GM19372 (cell line): Measurements from ENCODE around the gene ASB6.

Experiments used
- ATAC-seq: cut with Tn5 transposase; IDR thresholded peaks from one replicate; pipeline ENCODE4 v1.9.1; 2021; ENCODE audit warnings: mild to moderate bottlenecking, low read depth, moderate library complexity; ENCODE audit not compliant: unreplicated experiment

The ASB6 gene

DNA sequence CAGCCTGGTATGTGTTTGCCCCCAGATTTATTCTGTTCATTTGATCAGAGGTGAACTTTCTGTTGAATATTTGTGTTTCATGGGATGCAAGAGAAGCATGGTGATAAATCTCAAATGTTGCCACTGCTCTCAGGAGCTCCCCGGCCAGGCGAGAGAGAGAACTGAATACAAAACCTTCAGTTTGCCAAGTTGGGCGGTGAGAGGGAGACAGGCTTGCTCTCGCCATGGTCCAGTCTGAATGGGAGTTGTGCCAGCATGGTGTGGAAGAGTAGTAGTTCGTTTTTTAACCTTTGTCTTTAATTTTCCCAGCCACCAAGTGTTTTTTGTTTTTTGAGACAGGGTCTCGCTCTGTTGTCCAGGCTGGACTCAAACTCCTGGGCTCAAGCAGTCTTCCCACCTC lies 13.2 kb downstream of the ASB6 start:
- ATAC-seq, result no peak

DNA sequence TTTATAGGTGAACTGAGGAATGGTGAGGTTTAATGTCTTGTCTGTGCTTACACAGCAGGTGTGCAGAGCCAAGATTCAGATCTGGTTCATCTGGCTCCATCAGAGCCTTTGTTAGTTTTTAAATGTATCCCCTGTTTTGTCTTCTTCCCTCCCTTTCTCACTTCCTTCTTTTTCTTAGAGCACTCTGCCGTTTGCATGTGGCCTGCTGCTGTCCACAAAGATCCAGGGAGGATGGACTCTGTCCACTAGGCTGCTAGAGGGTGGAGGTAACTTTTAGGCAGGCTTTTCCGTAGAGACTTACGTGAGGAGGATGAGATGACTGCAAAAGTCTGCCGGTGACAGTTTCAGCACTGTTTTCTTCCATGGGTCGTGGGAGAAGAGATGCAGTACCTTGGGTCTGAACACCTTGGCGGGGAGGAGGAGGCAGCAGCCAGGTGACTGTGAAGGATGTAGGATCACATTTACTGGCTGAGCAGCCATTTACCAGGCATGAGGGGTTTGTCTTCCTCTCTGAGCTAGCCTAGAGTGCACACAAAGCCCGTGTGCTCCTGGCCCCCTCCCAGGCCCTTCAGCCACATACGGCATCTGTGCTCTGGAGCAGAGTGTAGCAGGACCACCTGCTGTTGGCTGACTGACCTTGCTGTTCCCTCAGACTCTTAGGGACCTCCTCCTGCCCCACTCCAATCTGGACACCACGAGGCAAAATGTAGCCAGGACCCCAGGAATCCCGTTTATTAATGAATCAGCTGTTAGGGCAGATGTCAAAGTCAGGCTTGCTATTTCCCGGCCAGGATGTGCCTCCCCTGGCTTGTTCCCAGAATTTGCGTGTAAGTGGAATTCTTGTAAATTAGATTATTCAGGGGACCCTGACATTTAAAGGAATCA lies 14.2 kb downstream of the ASB6 start:
- no peak for ATAC-seq

DNA sequence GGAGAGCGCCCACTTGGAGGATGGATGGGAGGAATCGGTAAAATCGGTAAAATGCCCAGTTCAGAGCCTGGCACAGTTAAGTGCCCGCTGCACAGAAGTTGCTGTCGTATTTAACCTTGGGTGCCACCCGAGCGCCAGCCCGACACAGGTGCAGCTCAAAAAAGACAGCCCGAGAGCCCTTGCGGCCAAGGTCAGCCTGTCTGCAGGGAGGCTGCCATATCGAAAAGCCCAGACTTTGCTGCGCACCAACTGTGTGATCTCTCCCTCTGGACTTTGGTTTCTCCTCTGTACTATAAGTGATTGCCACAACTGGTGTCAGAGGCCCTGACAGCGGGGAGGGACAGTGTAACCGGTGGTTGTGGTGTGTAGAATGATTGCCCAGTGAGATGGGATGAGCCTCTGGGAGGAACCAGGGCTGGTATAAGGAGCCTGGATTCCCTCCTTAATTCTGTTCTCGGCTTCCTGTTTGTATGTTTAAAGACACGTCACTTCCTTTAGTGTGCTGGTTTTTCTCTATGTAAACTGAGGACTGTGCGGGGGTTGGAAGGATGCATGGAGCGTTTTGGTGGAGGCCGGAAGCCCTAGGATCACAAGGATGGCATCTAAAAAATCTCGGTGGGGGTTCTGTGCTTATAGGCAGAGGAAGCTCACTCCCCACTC lies 15.2 kb downstream of the ASB6 start:
- no peak for ATAC-seq

DNA sequence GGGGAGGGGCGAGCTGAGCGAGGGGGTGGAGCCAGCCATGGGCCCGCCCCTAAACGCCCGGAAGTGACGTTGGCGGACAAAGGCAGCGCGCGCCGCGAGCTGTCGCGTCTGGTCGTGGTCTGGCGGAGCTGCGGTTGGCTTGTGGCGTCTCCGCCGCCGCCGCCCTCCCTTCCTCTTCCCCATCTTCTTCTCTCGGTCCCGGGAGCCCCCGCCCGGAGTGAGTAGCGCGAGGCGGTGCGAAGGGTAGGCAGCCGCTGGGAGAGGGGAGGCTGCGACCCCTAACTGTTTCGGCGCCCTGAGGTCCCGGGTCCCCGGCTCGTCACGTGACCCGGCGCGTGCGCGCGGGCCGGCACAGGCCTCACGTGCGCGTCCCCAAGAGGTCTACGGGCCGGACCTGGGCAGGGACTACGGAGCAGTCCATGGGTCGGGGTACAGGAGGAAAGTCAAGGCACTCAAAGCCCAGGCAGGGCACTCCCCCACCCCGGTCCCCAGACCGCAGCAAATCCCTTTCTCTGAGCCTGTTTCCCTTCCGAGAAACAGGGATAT lies 15.8 kb downstream of the ASB6 start, which contains the start of gene NTMT1:
Gene NTMT1, plus strand, starts transcription at position 85 of the 546 bp plus-strand sequence. CDS start 6,541 bp downstream, outside the sequence.
- ATAC-seq, result peak; percentile 78

DNA sequence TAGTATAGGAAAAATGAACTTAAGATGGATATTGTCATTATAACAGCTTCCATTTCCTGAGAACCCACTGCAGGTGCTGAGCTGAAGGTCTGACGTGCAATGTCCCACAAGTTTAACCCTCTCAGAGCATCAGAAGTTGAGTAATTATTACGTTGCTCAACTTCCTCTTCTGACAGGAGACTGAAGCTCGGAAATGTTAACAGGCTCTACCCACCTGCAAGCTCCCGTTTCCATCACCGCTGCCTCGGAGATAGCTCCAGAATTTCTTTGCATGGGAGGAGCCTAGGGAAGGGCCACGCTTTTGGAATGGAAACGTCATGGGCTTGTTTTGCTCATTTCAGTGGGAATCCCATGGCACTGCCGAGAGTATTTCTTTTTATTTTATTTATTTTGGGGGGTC lies 17.0 kb downstream of the ASB6 start:
- ATAC-seq, result no peak

DNA sequence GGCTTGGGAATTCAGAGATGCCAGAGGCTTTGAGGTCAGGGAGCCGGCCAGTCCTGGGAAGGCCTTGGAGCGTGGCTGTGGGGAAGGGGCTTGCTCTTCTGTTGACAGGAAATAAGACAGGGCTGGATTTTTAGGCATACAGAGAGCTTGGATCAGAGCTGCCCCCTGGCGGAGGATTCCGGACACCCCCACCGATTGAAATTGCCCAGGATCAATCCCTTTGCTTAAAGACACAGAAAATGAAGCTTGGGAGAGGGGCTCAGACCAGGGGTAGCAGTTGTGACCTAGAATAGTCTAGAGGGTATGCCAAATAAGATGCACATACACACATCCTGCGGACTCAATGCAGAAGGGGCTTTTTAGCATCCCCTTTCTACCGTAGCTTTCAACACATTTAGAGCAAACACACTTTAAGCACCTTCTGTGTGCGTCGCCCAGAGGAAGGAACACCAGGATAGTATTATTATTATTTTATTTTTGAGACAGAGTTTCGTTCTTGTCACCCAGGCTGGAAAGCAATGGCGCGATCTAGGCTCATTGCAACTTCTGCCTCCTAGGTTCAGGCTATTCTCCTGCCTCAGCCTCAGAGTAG lies 17.7 kb downstream of the ASB6 start:
- ATAC-seq, result no peak

DNA sequence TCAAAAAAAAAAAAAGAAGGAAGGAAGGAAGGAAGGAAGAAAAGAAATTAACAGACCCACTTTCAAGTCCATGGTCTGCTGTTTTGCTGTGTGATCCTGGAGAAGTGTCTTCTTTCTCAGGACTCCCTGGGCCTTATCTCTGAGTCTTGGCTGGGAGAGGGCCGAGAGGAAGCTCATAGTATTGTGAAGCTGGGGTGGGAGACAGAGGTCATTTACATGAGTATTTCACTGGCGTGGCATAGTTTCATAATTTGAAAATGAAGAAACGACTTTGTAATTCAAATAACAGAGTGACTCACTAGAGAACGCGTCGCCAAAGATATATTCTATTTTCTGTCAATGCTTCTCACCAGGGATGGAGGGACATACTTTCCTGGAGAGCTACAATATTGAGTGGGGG lies 18.6 kb downstream of the ASB6 start:
- ATAC-seq, result no peak

DNA sequence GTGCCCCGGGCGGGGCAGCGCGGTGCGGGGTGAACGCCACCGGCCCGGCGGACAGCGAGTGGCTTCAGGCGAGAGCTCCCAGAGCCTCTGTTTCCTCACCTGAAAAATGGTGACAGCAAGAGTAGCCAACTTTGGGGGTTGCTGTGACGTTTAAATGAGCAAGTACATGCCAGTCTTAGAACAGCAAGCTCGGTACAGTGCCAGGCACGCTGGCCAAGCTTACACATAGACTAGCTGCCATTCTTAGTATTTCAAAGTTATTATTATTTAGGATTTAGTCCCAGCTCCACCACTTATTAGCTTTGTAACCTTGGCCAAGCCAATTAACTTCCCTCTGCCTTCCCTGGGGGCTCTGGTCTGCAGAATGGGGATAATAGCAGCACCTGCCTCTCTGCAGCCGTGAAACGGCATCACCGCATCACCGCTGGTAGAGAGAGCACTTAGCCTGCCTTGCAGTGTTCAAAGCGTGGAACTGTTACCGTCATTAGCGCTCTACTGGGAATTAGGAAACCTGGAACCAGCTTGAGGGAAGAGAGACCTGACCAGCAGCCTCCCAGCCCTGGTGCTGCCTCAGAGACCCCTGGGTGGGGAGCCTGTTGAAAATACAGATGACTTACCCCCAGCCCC lies 21.2 kb downstream of the ASB6 start, which contains the start of gene C9orf50:
Gene C9orf50, minus strand, starts transcription at position 433 of the 627 bp plus-strand sequence. CDS start 527 bp downstream, outside the sequence.
- no peak for ATAC-seq

DNA sequence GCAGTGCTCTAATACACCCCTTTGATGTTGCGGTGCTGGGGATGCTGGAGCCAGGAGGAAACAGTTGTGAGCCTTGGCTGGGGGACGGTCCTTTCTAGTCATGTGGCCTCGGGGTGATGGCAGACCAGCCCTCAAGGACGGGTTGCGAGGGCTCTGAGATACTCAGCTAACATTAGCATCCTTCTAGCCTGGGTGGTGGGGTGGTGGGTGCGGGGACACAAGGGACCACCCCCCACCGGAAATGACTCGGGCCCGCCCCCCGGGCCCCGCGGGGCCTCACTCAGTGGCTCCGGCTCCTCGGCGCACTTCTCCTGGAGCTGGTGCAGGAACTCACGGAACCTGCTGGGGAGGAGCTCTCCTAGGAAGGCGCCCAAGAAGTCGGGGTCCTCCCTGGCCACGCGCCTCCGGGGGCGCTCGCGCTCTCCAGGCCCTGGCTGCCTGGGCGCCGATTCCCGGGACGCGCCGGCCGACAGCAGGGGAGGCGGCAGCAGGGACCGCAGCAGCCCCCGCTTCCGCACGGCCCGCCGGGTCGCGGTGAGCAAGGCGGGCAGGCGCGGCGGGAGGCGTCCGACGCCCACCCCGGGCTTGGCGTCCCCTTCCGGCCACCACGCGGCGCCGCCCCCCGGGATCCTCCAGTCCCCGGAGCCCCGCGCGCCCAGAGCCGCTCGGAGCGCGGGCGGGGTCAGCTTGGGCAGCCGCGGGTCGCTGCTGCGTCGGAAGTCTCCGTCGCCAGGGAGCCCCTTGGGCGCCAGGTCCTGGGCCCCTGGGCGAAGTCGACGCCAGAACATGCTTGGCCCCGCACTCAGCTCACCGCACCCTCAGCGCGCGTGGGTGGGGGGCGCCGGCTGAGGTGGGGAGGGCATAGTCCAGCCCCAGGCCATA lies 21.9 kb downstream of the ASB6 start:
- ATAC-seq, result no peak

DNA sequence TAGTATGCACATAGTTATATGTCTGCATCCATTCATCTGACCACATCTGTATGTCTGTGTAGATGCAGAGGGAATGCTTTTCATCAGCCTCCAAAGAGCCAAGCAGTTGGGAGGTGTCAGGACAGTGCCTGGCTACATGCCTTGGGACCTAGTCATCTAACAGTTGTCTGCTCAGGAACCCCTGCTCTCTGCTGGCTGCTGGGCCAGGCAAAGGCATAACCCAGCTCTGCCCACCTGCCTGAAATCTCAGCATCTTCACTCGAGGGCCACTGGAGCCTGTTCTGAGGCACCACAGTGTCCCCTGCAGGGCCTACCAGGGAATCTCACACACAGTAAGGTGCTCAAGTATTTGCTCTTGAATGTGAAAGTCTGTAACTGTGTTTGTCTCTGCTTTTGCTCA lies 24.8 kb downstream of the ASB6 start:
- no peak for ATAC-seq

DNA sequence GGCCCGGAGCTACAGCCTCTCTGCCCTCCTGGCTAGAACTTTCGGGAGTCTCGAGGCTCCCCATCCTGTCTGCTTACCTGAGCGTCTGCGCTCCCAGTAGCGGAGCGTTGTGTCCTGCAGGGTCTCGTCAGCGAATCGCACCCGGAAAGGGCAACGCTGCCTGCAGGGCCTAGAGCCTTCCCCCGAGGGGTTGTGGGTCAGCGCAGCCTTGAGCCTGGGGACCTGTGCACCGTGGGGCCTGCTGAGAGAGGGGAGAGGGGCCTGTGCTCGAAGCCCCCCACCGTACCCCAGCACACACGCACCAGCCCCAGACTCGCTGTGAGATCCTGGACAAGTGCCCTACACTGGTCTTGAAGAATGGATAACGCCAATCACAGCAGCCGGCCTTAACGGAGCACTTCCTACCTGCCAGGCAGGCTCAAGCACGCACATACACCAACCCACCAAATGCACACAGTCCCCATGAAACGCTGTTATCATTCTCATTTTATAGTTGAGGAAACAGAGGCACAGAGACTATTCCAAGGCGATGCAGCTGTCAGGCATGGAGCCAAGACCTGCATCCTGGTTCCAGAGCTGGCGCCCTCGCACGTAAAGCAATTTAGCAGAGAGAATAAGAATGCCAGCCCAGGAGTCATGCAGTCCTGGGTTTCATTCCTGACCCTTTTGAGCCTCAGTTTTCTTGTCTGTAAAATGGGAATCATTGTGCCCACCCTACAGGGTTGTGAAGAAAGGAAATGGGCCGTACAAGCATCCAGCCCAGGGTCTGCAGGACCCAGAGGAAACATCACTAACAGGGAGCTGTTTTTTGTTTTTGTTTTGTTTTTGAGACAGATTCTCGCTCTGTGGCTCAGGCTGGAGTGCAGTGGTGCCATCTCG lies 26.3 kb downstream of the ASB6 start:
- ATAC-seq, result no peak

DNA sequence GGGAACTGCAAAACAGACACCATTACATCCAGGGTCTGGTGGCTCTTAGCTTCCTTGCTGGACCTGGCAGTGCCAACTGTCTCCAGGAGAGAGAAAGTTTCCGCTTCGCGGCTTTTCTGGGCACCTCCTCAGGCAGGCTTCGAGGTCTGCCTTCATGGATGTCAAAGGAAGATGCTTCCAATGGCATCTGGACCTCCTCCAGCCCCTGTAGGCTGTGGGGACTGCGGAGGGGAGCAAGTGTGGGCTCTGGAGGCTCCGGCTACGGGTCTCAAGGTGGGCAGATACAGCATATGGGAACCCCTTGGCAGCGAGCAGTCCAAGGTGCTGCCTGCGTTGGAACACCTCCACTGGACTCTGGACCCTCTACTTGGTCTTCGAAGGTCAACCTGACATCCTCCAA lies 27.0 kb downstream of the ASB6 start:
- no peak for ATAC-seq

DNA sequence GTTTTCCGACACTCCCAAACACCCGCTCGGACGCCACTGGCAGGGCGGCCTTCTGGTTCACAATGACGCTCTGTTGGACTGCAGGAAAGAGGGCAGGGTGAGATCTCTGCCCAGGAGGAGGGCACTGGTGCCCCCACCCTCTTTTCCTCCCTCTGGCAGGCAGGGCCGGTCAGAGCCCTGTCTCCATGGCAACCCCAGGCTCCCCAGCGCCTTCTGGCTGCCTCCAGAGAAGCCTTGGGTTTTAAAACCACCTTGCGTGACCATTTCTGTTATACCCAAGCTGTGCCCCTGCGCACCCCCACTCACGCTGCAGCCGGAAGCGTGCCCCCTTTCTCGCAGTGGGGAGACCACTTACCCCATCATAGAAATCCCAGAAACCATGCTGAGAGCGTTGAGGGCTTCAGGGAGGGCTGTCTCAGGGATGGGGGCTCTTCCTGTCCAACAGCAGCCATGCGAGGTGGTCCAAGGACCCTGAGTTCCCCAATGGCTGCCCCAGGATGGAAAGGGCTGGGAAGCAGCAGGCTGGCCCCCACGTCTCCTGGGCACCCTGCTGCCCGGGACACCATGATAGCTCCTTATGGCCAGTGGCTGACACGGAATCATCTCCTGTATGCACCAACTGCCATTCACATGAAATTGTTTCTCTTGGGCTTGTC lies 28.3 kb downstream of the ASB6 start:
- ATAC-seq, result no peak

DNA sequence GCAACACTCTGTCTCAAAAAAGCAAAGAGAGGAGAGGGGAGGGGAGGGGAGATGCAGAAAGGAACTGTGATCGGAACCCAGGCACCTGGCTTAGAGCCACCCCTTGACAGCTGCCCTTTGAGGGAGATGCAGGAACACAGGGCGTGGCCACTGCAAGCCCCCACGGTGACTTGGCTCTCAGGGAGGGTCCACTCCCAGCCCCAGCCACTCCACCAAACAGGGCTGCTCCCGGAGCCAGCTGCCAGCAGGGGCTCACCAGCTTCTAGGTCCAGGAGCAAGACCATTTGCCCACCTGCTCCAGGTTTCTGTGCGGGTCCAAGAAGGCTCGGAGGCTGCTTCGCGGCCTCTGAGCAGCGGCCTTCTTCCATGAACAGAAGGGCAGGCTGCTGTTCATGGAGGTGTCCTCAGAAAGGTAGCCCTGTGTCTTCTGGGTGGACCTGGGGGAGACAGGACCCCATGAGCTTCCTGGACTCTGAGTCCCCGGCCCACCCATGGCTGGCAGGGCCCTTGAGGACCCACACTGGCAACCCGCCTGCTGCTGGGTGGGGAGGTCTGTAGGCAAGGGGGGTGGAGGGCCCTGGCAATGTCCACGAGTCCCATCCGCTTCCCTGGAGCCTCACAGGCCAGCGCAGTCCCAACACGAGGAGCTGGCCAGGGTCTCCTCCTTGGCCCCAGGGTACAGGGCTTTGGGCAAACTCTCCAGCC lies 29.0 kb downstream of the ASB6 start:
- ATAC-seq, result no peak

DNA sequence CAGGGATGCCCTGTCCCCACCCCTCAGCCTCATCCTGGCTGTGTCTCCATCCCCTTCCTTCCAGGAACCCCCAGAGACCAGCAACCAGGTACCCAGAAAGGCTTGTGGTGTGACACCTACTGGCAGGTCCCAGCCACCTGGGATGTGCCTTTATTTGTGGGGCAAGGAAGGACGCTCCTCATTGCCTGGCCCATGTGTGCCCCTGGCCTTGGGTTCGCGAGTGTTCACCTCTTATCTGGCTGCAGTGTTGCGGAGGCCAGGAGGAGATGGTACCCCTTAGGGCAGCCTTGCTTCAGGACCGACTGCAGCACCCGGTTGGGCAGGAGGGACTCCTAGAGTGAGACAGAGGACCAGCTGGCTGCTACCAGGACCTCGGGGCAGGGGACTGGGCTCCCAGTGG lies 29.8 kb downstream of the ASB6 start:
- no peak for ATAC-seq

DNA sequence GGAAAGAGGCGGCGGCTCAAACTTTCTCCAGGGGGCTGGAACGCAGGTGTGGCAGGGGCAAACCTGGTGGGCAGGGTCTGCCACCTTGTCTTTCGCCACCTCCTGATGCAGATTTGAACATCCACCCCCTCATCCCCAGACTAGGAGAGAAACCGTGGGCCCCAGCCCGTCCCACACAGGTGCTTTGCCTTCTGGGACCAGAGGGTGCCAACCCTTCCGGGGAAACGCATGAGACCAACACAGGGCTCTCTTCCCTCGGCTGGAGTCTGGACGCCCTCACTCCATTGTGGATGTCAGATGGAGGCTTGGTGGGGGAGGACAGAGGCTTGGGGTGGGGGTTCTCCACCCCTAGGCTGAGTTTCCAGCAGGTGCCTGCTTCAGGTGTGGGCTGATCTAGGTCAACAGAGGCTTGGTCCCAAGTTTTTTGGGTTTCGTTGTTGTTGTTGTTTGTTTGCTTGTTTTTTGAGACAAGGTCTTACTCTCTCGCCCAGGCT lies 30.6 kb downstream of the ASB6 start:
- ATAC-seq, result no peak
